ENCODE measurements around the gene NEU2. TPM values are rescaled to one million over a fixed set of nuclear protein-coding genes. Genes with fewer than 3 reads are reported as not detected.

NEU2 gene
- total and polyA plus RNA-seq, 10 of the 15 experiments (the other 5 are each of a cell fraction or from before 2014, with no cell fraction given), result not detected

DNA sequence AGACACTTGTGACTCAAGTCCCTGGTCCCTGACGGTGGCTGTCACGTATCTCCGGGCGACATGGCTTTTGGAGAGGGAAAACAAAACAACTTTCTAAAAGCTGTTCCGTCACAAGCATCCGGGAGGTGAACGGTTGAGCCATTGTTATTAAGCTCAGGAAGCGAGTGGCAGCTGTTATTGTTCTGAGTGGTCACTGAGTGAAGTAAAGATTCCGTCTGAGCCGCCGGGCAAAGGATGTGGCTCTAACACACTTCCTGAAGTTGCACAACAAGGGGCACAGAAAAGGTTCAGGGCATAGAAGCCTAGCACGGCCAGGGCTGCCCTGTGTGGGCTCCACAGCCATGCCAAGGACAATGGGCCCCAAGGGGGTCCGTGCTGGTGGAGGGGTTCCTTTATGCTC lies 52.0 kb downstream of the NEU2 start (continued):
- TF ChIP-seq MLLT1 (IDR thresholded peaks at IDR 0.05), result no peak
- TF ChIP-seq, protein P1, sequence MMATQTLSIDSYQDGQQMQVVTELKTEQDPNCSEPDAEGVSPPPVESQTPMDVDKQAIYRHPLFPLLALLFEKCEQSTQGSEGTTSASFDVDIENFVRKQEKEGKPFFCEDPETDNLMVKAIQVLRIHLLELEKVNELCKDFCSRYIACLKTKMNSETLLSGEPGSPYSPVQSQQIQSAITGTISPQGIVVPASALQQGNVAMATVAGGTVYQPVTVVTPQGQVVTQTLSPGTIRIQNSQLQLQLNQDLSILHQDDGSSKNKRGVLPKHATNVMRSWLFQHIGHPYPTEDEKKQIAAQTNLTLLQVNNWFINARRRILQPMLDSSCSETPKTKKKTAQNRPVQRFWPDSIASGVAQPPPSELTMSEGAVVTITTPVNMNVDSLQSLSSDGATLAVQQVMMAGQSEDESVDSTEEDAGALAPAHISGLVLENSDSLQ (IDR thresholded peaks at IDR 0.05), result peak; percentile 29; the same call in 1 of the 2 replicates
- TF ChIP-seq TCF3 (IDR thresholded peaks at IDR 0.05; ENCODE audit: borderline replicate concordance, insufficient read depth, low read depth, low read length), result peak; percentile 86; the same call in 1 of the 2 replicates
- peak; percentile 58; the same call in 1 of the 2 replicates for TF ChIP-seq BCL11A (IDR thresholded peaks at IDR 0.05; ENCODE audit: low read depth, low read length)
- TF ChIP-seq ETV6 (conservative IDR thresholded peaks at IDR 0.05 in 1 of 2, IDR thresholded peaks at IDR 0.05 in 1 of 2; ENCODE audit: borderline replicate concordance in 1 of 2, low read depth in 1 of 2), result peak in 1 of 2 experiments; percentile 86; a peak in 2 of 4 replicates
- TF ChIP-seq DPF2 (IDR thresholded peaks at IDR 0.05), result 0 out of 2 replicates have a peak, but pooled peaks have one; percentile 50

Other genes with a start within 250 kb of the NEU2 start
- gene SNORC, start 162.4 kb upstream of the NEU2 start, total RNA-seq (2014; rRNA removed), result 0.62 and 0.98 TPM in 2 replicates
- gene SNORC, start 162.4 kb upstream of the NEU2 start, total RNA-seq (2014; rRNA removed; fragmentation: Illumina TruSeq; extraction: Trizol), result 0.04 and 0.09 TPM in 2 replicates
- gene SNORC, start 162.4 kb upstream of the NEU2 start, total RNA-seq (2021), result 0.64 and 0.72 TPM in 2 replicates
- 0.17 and 0.27 TPM in 2 replicates for gene SNORC, start 162.4 kb upstream of the NEU2 start, polyA plus RNA-seq (2011; rRNA removed)
- gene SNORC, start 162.4 kb upstream of the NEU2 start, polyA plus RNA-seq (2014; fragmentation: Illumina TruSeq; extraction: Trizol), result 0.07 TPM in 1 of 2 replicates, not detected in the other
- gene SNORC, start 162.4 kb upstream of the NEU2 start, polyA plus RNA-seq (2014; fragmentation: Nextera tagmentation; extraction: Ambion mirVana), result not detected
- 0.74 and 0.91 TPM in 2 replicates for gene SNORC, start 162.4 kb upstream of the NEU2 start, polyA plus RNA-seq (2014; rRNA removed)
- gene SNORC, start 162.4 kb upstream of the NEU2 start, polyA plus RNA-seq (2016; fragmentation: Nextera tagmentation; extraction: Ambion mirVana), result not detected
- not detected in 2 replicates for gene NGEF, start 19.4 kb upstream of the NEU2 start, total RNA-seq (2014; rRNA removed)
- gene NGEF, start 19.4 kb upstream of the NEU2 start, total RNA-seq (2014; rRNA removed; fragmentation: Illumina TruSeq; extraction: Trizol), result not detected in 2 replicates
- not detected in 2 replicates for gene NGEF, start 19.4 kb upstream of the NEU2 start, total RNA-seq (2021)
- gene NGEF, start 19.4 kb upstream of the NEU2 start, polyA plus RNA-seq (2011; rRNA removed), result 0.12 TPM in 2 replicates
- not detected in 2 replicates for gene NGEF, start 19.4 kb upstream of the NEU2 start, polyA plus RNA-seq (2014; fragmentation: Illumina TruSeq; extraction: Trizol)
- gene NGEF, start 19.4 kb upstream of the NEU2 start, polyA plus RNA-seq (2014; fragmentation: Nextera tagmentation; extraction: Ambion mirVana), result not detected
- not detected in 2 replicates for gene NGEF, start 19.4 kb upstream of the NEU2 start, polyA plus RNA-seq (2014; rRNA removed)
- not detected for gene NGEF, start 19.4 kb upstream of the NEU2 start, polyA plus RNA-seq (2016; fragmentation: Nextera tagmentation; extraction: Ambion mirVana)
- 66.2 and 89.5 TPM in 2 replicates for gene INPP5D, start 27.7 kb downstream of the NEU2 start, total RNA-seq (2014; rRNA removed)
- 64.9 and 74.6 TPM in 2 replicates for gene INPP5D, start 27.7 kb downstream of the NEU2 start, total RNA-seq (2014; rRNA removed; fragmentation: Illumina TruSeq; extraction: Trizol)
- 126 and 139 TPM in 2 replicates for gene INPP5D, start 27.7 kb downstream of the NEU2 start, total RNA-seq (2021)
- 24.3 and 43.0 TPM in 2 replicates for gene INPP5D, start 27.7 kb downstream of the NEU2 start, polyA plus RNA-seq (2011; rRNA removed)
- gene INPP5D, start 27.7 kb downstream of the NEU2 start, polyA plus RNA-seq (2014; fragmentation: Illumina TruSeq; extraction: Trizol), result 78.1 and 101 TPM in 2 replicates
- gene INPP5D, start 27.7 kb downstream of the NEU2 start, polyA plus RNA-seq (2014; fragmentation: Nextera tagmentation; extraction: Ambion mirVana), result 10 to 100 TPM; 11.8 to 19.4 TPM
- gene INPP5D, start 27.7 kb downstream of the NEU2 start, polyA plus RNA-seq (2014; rRNA removed), result 88.1 and 102 TPM in 2 replicates
- gene INPP5D, start 27.7 kb downstream of the NEU2 start, polyA plus RNA-seq (2016; fragmentation: Nextera tagmentation; extraction: Ambion mirVana), result 100 to 1,000 TPM; 101 to 104 TPM
- 16.9 and 20.1 TPM in 2 replicates for gene ATG16L1, start 219.0 kb downstream of the NEU2 start, total RNA-seq (2014; rRNA removed)
- 16.3 and 17.3 TPM in 2 replicates for gene ATG16L1, start 219.0 kb downstream of the NEU2 start, total RNA-seq (2014; rRNA removed; fragmentation: Illumina TruSeq; extraction: Trizol)
- gene ATG16L1, start 219.0 kb downstream of the NEU2 start, total RNA-seq (2021), result 25.1 and 26.6 TPM in 2 replicates
- 18.0 and 21.0 TPM in 2 replicates for gene ATG16L1, start 219.0 kb downstream of the NEU2 start, polyA plus RNA-seq (2011; rRNA removed)
- gene ATG16L1, start 219.0 kb downstream of the NEU2 start, polyA plus RNA-seq (2014; fragmentation: Illumina TruSeq; extraction: Trizol), result 13.3 and 13.5 TPM in 2 replicates
- 1 to 10 TPM; 5.2 to 7.8 TPM for gene ATG16L1, start 219.0 kb downstream of the NEU2 start, polyA plus RNA-seq (2014; fragmentation: Nextera tagmentation; extraction: Ambion mirVana)
- 20.6 and 27.5 TPM in 2 replicates for gene ATG16L1, start 219.0 kb downstream of the NEU2 start, polyA plus RNA-seq (2014; rRNA removed)
- gene ATG16L1, start 219.0 kb downstream of the NEU2 start, polyA plus RNA-seq (2016; fragmentation: Nextera tagmentation; extraction: Ambion mirVana), result 10 to 100 TPM; 13.8 to 14.9 TPM